Tongue (tissue), 2 donors: ENCODE data around the gene TYW1B. TPM values are rescaled to one million over a fixed set of nuclear protein-coding genes. Genes with fewer than 3 reads are reported as not detected.
"Not testable (repeated sequence)": the region's sequence is repeated elsewhere in the genome, so short reads cannot be mapped to it uniquely, and the experiment has no call there.

ENCODE experiments used
- DNase-seq: peaks from one replicate; pipeline ENCODE4 v3.0.0-alpha.2; 2015
- total RNA-seq: library from RNA; depleted of rRNA; stranded (reverse); fragments of >200 nt; gene quantifications from one replicate; pipeline ENCODE4 v1.2.3, GENCODE V29; 2014

Gene TYW1B
- 6.2 TPM for total RNA-seq

GRCh38 chr7:72827839-72828591 lies at the start of gene TYW1B:
TYW1B (minus strand) TSS chr7:72828200; CDS start chr7:72828075, 125 bp downstream.
- peak; percentile 99 for DNase-seq

- not testable (repeated sequence) for DNase-seq
These were observed 39.6 kb upstream of the TYW1B start for GRCh38 chr7:72867591-72867990.

GRCh38 chr7:72858846-72859400 lies 30.9 kb upstream of the TYW1B start:
- DNase-seq = not testable (repeated sequence)

- DNase-seq = not testable (repeated sequence)
These were observed 29.9 kb upstream of the TYW1B start for GRCh38 chr7:72857925-72858324.

- DNase-seq = not testable (repeated sequence)
These were observed 27.3 kb upstream of the TYW1B start for GRCh38 chr7:72855261-72855660.

- not testable (repeated sequence) for DNase-seq
These were observed 24.9 kb upstream of the TYW1B start for GRCh38 chr7:72852937-72853336.

GRCh38 chr7:72850746-72851145 lies 22.7 kb upstream of the TYW1B start:
- DNase-seq = not testable (repeated sequence)

- not testable (repeated sequence) for DNase-seq
These were observed 16.1 kb upstream of the TYW1B start for GRCh38 chr7:72844146-72844545.

- not testable (repeated sequence) for DNase-seq
These were observed 15.2 kb upstream of the TYW1B start for GRCh38 chr7:72843166-72843565.

GRCh38 chr7:72840966-72841511 lies 13.0 kb upstream of the TYW1B start:
- not testable (repeated sequence) for DNase-seq

GRCh38 chr7:72838315-72838714 lies 10.3 kb upstream of the TYW1B start:
- not testable (repeated sequence) for DNase-seq

GRCh38 chr7:72837291-72837690 lies 9.3 kb upstream of the TYW1B start:
- DNase-seq = not testable (repeated sequence)

GRCh38 chr7:72830567-72830966 lies 2.6 kb upstream of the TYW1B start:
- peak; percentile 45 for DNase-seq

- DNase-seq = peak; percentile 86
These were observed 1.8 kb upstream of the TYW1B start for GRCh38 chr7:72829687-72830354.

GRCh38 chr7:72829291-72829686 lies 1.3 kb upstream of the TYW1B start:
- peak; percentile 99 for DNase-seq

GRCh38 chr7:72823765-72824732 lies 4.0 kb downstream of the TYW1B start:
- peak; percentile 40 for DNase-seq

GRCh38 chr7:72822497-72822896 lies 5.5 kb downstream of the TYW1B start:
- DNase-seq = not testable (repeated sequence)

- DNase-seq = not testable (repeated sequence)
These were observed 9.2 kb downstream of the TYW1B start for GRCh38 chr7:72818663-72819361.

GRCh38 chr7:72817661-72818060 lies 10.3 kb downstream of the TYW1B start:
- not testable (repeated sequence) for DNase-seq

- DNase-seq = not testable (repeated sequence)
These were observed 11.4 kb downstream of the TYW1B start for GRCh38 chr7:72816370-72817157.
